Dermis blood vessel endothelial cell (primary cell): ENCODE data around the gene B4GALT7. TPM values are rescaled to one million over a fixed set of nuclear protein-coding genes. Genes with fewer than 3 reads are reported as not detected.
"Not testable (repeated sequence)": the region's sequence is repeated elsewhere in the genome, so short reads cannot be mapped to it uniquely, and the experiment has no call there.

Experiments
- DNase-seq: peaks from one replicate; pipeline ENCODE4 v3.0.0; 2010
- total RNA-seq: library from RNA; depleted of rRNA; stranded (reverse); fragments of >200 nt; gene quantifications from 2 replicates; pipeline ENCODE4 v1.2.3, GENCODE V29; 2014

B4GALT7 gene
- 31.0 and 35.6 TPM in 2 replicates for total RNA-seq

- peak; percentile 84 for DNase-seq
Measured at GRCh38 chr5:177599731-177600507, at the start of gene B4GALT7. Gene B4GALT7 (plus strand): TSS chr5:177600132. CDS start chr5:177600211, 79 bp downstream.

- DNase-seq, result peak; percentile 39
Measured at GRCh38 chr5:177552839-177553455, 47.0 kb upstream of the B4GALT7 start.

GRCh38 chr5:177553671-177554429, 46.1 kb upstream of the B4GALT7 start:
- peak; percentile 34 for DNase-seq

- peak; percentile 93 for DNase-seq
Measured at GRCh38 chr5:177554474-177555111, 45.3 kb upstream of the B4GALT7 start, which contains the start of gene FAM193B. Gene FAM193B (minus strand): TSS chr5:177554563. CDS start chr5:177554458, 105 bp downstream.

- DNase-seq, result no peak
Measured at GRCh38 chr5:177555228-177555627, 44.7 kb upstream of the B4GALT7 start.

- no peak for DNase-seq
Measured at GRCh38 chr5:177555665-177556064, 44.3 kb upstream of the B4GALT7 start.

GRCh38 chr5:177557041-177557647, 42.8 kb upstream of the B4GALT7 start:
- no peak for DNase-seq

GRCh38 chr5:177557796-177558195, 42.1 kb upstream of the B4GALT7 start:
- no peak for DNase-seq

- DNase-seq, result not testable (repeated sequence)
Measured at GRCh38 chr5:177559446-177559941, 40.4 kb upstream of the B4GALT7 start.

- DNase-seq, result no peak
Measured at GRCh38 chr5:177565046-177565445, 34.9 kb upstream of the B4GALT7 start.

- no peak for DNase-seq
Measured at GRCh38 chr5:177568326-177568725, 31.6 kb upstream of the B4GALT7 start.

GRCh38 chr5:177569894-177570293, 30.0 kb upstream of the B4GALT7 start:
- DNase-seq, result no peak

- DNase-seq, result no peak
Measured at GRCh38 chr5:177575488-177575887, 24.4 kb upstream of the B4GALT7 start.

GRCh38 chr5:177576169-177576568, 23.8 kb upstream of the B4GALT7 start:
- no peak for DNase-seq

GRCh38 chr5:177578316-177578715, 21.6 kb upstream of the B4GALT7 start:
- DNase-seq, result no peak

- DNase-seq, result no peak
Measured at GRCh38 chr5:177588413-177588909, 11.5 kb upstream of the B4GALT7 start.

GRCh38 chr5:177590406-177590805, 9.5 kb upstream of the B4GALT7 start:
- DNase-seq, result no peak

GRCh38 chr5:177591690-177592009, 8.3 kb upstream of the B4GALT7 start:
- DNase-seq, result no peak

- peak; percentile 90 for DNase-seq
Measured at GRCh38 chr5:177592010-177592834, 7.7 kb upstream of the B4GALT7 start, which contains the start of gene TMED9. Gene TMED9 (plus strand): TSS chr5:177592203. CDS start chr5:177592215, 12 bp downstream.

GRCh38 chr5:177592905-177593304, 7.0 kb upstream of the B4GALT7 start:
- DNase-seq, result no peak

GRCh38 chr5:177593511-177593910, 6.4 kb upstream of the B4GALT7 start:
- DNase-seq, result no peak
